Panc1 (cell line): ENCODE measurements around the gene ZCCHC7. TPM values are rescaled to one million over a fixed set of nuclear protein-coding genes. Genes with fewer than 3 reads are reported as not detected.

Experiments
- ATAC-seq: fragments of 200-7000 bp; cut with Tn5 transposase; 2 replicates; pipeline ENCODE4 v1.9.1; 2020; ENCODE audit warnings: mild to moderate bottlenecking, moderate library complexity
- BruUV-seq: library from RNA; stranded (reverse); fragments of 400-500 nt; replicated peaks from 2 replicates; lab custom pipeline; 2021; lab: Mats Ljungman, UMichigan
- CTCF ChIA-PET: fragments of 300-600 bp; sonication (Branson Sonifier 250); formaldehyde crosslinking; loops from one replicate; lab custom pipeline; 2022; ENCODE audit warnings: antibody characterized with exemption; lab: Charles Lee
- POLR2A ChIA-PET: fragments of 300-600 bp; sonication (Branson Sonifier 250); formaldehyde crosslinking; loops from one replicate; lab custom pipeline; 2022; ENCODE audit warnings: antibody characterized with exemption; lab: Charles Lee
- DNase-seq: peaks from one replicate; pipeline ENCODE4 v3.0.0-alpha.2; 2010; ENCODE audit warnings: low read depth, low spot score
- H3K27ac ChIP-seq: 2 replicates; pipeline ENCODE4 v1.5.1; 2011; ENCODE audit warnings: mild to moderate bottlenecking, low read length, inconsistent platforms
- H3K27me3 ChIP-seq: fragments of 200-500 bp; sonication (Bioruptor generic); 2 replicates; pipeline ENCODE4 v1.6.0; 2014; ENCODE audit warnings: low read length, inconsistent platforms; ENCODE audit not compliant: control insufficient read depth, insufficient read depth
- H3K36me3 ChIP-seq: fragments of 200-500 bp; sonication (Bioruptor generic); 2 replicates; pipeline ENCODE4 v1.5.1; 2014; ENCODE audit warnings: inconsistent platforms, mild to moderate bottlenecking, low read length, moderate library complexity; ENCODE audit not compliant: control insufficient read depth, insufficient read depth
- H3K4me1 ChIP-seq: 2 replicates; pipeline ENCODE4 v1.5.1; 2011; ENCODE audit warnings: inconsistent platforms, mild to moderate bottlenecking, low read length, moderate library complexity; ENCODE audit not compliant: control insufficient read depth, insufficient read depth
- H3K4me3 ChIP-seq, 2 experiments: 2 replicates each; pipeline ENCODE4 v1.5.1; 2011 to 2012; ENCODE audit warnings: low read depth in 2 of 2, low read length in 2 of 2, mild to moderate bottlenecking in 2 of 2, inconsistent platforms in 1 of 2, moderate library complexity in 1 of 2
- H3K9me3 ChIP-seq: fragments of 200-500 bp; sonication (Bioruptor generic); 2 replicates; pipeline ENCODE4 v1.5.1; 2014; ENCODE audit warnings: low read depth, mild to moderate bottlenecking, inconsistent platforms, low read length, moderate library complexity; ENCODE audit not compliant: control insufficient read depth, insufficient read depth
- POLR2AphosphoS5 ChIP-seq: IDR thresholded peaks from 2 replicates; pipeline ENCODE4 v1.6.1; 2012; ENCODE audit warnings: mild to moderate bottlenecking, low read depth, low read length, moderate library complexity
- REST ChIP-seq, 2 experiments: IDR thresholded peaks; 2 replicates each; pipeline ENCODE4 v1.6.1; 2011 to 2012; ENCODE audit warnings: low read depth in 2 of 2, control low read depth in 1 of 2, low read length in 1 of 2, mild to moderate bottlenecking in 1 of 2, moderate library complexity in 1 of 2; ENCODE audit not compliant: insufficient read depth in 1 of 2
- SIN3A ChIP-seq: IDR thresholded peaks from 2 replicates; pipeline ENCODE4 v1.6.1; 2012; ENCODE audit warnings: low read depth, mild to moderate bottlenecking, low read length, moderate library complexity, borderline replicate concordance; ENCODE audit not compliant: insufficient read depth
- TCF7L2 ChIP-seq: IDR thresholded peaks from 2 replicates; pipeline ENCODE4 v1.6.1; 2011; ENCODE audit warnings: mild to moderate bottlenecking, low read depth, low read length, inconsistent platforms
- in situ Hi-C: cut with HindIII; loops from 2 replicates; pipeline ENCODE4 v1.10.0; 2016; ENCODE audit warnings: low sequenced_read_pairs, low pct_unique_long_range_greater_than_20kb
- intact Hi-C: fragments of 100-400 bp; cut with micrococcal nuclease; formaldehyde crosslinking; loops from one replicate; pipeline ENCODE4 v1.10.0; 2022; ENCODE audit not compliant: unreplicated experiment
- total RNA-seq: library from RNA; stranded (reverse); gene quantifications from one replicate; pipeline ENCODE4 v1.2.1, GENCODE V29; 2021; ENCODE audit not compliant: unreplicated experiment
- TF ChIP-seq, protein P1 (sequence below): fragments of 450-650 bp; IDR thresholded peaks from 2 replicates; pipeline ENCODE4 v1.5.1; 2017; ENCODE audit warnings: mild to moderate bottlenecking

Gene ZCCHC7
- total RNA-seq, 1 experiment from 2014 or later, result 43.7 TPM

GRCh38 chr9:37350486-37351190 lies 230.3 kb downstream of the ZCCHC7 start:
- Histone ChIP-seq H3K9me3 (no peaks in the 10 kb centered on the region), H3K36me3 (no peaks in the 10 kb centered on the region), H3K27me3 (no peaks in the 10 kb centered on the region), H3K27ac (no peak overlapping the region), H3K4me3 (no peak overlapping the region), H3K4me1 (no peaks in the 10 kb centered on the region)
- in situ Hi-C loops (loop anchor here (5.0 kb wide), 1 partner anchor 48 kb away; no protein-coding TSS in a partner anchor), intact Hi-C loops (no loop called here)
- ChIA-PET CTCF (interaction anchor here (0.5 to 0.6 kb wide), 2 partner anchors 20 to 65 kb away, joined by 5 to 10 read pairs; no protein-coding TSS in a partner anchor), POLR2A (interaction anchor here (0.5 kb wide), 1 partner anchor 62 kb away, joined by 5 read pairs; no protein-coding TSS in a partner anchor)
- BruUV-seq, result no TSS peak
- DNase-seq (no peak), ATAC-seq (peak; percentile 62)
- TF ChIP-seq SIN3A (no peak), REST (IDR thresholded peaks at IDR 0.05; ENCODE audit: insufficient read depth in 1 of 2, low read depth in 2 of 2, low read length in 1 of 2) (no peak), TCF7L2 (no peak), POLR2AphosphoS5 (no peak)
- TF ChIP-seq, protein P1, sequence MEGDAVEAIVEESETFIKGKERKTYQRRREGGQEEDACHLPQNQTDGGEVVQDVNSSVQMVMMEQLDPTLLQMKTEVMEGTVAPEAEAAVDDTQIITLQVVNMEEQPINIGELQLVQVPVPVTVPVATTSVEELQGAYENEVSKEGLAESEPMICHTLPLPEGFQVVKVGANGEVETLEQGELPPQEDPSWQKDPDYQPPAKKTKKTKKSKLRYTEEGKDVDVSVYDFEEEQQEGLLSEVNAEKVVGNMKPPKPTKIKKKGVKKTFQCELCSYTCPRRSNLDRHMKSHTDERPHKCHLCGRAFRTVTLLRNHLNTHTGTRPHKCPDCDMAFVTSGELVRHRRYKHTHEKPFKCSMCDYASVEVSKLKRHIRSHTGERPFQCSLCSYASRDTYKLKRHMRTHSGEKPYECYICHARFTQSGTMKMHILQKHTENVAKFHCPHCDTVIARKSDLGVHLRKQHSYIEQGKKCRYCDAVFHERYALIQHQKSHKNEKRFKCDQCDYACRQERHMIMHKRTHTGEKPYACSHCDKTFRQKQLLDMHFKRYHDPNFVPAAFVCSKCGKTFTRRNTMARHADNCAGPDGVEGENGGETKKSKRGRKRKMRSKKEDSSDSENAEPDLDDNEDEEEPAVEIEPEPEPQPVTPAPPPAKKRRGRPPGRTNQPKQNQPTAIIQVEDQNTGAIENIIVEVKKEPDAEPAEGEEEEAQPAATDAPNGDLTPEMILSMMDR, result no peak

- no peaks in the 10 kb centered on the region for H3K9me3 ChIP-seq
- TF ChIP-seq, protein P1, result no peak
- no peak for TF ChIP-seq REST (IDR thresholded peaks at IDR 0.05; ENCODE audit: insufficient read depth in 1 of 2, low read depth in 2 of 2, low read length in 1 of 2)
- no peak for TF ChIP-seq TCF7L2
- TF ChIP-seq POLR2AphosphoS5, result no peak
- TF ChIP-seq SIN3A, result no peak
- ATAC-seq, result no peak
- H3K36me3 ChIP-seq, result no peaks in the 10 kb centered on the region
- intact Hi-C loops (no loop called here), in situ Hi-C loops (loop anchor here (5.0 kb wide), 1 partner anchor 51 kb away; no protein-coding TSS in a partner anchor)
- H3K27me3 ChIP-seq, result no peaks in the 10 kb centered on the region
- POLR2A ChIA-PET, result no interaction called here
- no TSS peak for BruUV-seq
- DNase-seq, result no peak
- CTCF ChIA-PET, result no interaction called here
- H3K4me3 ChIP-seq, result no peak overlapping the region
- no peak overlapping the region for H3K27ac ChIP-seq
- no peaks in the 10 kb centered on the region for H3K4me1 ChIP-seq
These were observed 233.4 kb downstream of the ZCCHC7 start for GRCh38 chr9:37353791-37354190.
